GM21423 (cell line): ENCODE data around the gene RSPH4A.
"Not testable (repeated sequence)": the region's sequence is repeated elsewhere in the genome, so short reads cannot be mapped to it uniquely, and the experiment has no call there.

Experiments
- ATAC-seq: cut with Tn5 transposase; IDR thresholded peaks from one replicate; pipeline ENCODE4 v1.9.1; 2021; ENCODE audit warnings: mild to moderate bottlenecking, moderate library complexity; ENCODE audit not compliant: unreplicated experiment

The RSPH4A gene

DNA sequence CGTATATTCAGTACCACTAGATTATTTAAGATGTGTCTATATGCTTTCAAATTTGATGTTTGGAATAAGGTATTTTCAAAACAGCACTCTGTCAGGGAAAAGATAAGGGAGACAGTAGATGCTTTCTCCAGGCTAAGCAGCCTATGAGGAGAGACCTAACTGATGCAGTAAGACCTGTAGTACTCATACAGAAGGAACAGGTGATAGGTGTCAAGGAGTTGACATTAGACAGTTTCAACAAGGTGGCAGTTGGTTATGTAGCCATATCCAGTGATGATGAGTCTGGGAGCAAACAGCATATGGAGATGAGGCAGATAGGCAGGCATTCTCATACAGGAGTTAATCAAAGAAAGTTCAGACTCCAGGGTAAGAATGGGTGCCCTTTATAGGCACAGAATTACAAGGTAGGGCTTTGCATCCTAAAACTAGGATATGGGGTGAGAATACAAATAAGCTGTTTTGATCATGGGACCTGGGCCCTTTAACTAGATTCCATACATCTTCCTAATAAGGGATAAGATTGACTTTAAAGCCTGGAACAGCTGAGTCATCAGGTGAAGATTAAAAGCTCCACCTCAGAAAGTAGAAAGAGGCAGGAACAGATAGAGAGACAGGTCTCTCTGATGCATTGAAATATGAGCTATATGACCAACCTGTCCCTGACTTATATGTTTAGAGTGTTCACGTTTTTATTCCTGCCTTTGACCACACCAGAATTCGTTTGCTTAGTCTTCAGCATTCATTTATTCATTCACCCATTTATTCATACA, 7.9 kb downstream of the RSPH4A start:
- ATAC-seq, result no peak

DNA sequence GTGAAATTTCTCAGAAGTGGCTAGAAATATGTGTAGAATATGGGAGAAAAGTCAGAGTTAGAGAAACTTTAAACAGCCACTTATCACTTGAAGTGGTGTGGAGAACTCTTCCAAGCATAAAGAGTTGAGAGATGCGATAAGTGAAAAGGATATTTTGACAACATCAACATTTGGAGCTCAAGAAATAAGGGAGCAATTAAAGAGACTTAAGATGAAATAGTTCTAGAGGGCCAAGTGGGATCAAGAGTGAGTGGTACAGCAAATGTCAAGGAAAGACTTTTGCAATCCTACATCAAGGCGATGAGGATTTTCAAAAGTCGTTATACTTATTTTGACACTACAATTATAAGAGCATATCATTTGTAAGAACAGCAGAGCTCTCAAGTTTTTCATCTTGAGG, 9.6 kb downstream of the RSPH4A start:
- no peak for ATAC-seq

DNA sequence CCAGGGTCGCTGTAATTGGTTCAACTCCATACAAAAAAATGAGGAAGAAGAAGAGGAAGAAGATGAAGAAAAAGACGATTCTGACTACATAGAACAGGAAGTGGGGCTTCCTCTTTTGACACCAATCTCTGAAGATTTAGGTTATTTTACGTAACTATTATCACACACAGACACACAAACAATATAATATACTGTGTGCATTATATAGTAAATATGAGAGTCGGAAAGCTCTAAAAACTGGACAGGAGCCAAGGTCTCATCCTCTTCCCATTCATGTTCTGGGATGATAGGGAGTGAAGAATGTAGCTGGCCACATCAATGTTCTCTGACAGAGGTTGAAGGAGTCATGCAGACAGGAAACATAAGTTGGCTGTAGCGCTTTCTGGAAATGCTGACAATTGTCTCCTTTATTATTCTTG, 13.3 kb downstream of the RSPH4A start:
- no peak for ATAC-seq

DNA sequence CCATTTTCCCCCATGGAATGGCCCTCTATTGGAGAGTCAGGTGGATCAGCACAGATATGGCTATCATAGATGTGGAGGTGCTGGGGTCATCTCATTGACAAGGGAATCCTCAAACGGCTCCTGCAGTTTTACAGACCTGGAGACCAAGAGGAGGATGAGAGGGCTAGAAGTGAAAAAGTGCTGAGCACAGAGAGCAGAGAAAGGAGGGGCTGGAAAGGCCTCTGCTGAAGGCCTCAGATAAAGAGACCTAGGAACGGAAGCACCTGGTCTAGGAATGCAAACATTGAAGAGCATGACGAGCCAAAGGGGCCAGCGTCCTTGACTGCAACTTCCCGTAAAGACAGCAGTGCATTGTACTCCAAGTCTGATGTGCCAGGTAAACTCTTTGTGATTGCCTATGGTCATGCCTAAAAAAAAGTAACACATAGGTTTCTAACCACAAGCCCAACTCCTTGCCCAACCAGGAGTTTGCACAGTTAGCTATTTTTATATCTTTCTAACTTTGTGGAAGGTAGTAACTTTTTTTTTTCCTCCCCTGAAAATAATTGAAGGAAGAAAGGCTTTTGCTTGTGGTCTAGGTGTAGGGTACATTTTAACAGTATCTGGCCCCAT, 15.2 kb downstream of the RSPH4A start:
- ATAC-seq, result peak; percentile 88

DNA sequence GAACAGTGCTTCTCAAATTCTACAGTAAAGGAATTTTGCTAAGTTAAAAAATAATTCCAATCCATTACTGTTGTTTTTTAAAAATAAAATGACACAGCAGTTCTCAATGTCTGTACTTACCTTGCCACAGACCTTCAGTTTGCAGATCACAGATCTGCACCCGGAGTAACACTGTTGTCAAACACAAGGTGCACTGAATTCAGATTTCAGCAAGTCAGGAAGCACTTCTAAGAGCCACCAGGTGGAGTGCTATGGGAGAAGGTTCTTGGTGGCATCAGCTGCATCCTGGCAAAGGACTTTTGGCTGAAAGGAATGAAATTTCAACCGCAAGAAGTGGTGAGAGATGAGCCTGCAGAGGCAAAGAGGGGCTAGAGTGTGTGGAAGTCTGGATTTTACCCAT, 17.4 kb downstream of the RSPH4A start:
- ATAC-seq, result no peak

DNA sequence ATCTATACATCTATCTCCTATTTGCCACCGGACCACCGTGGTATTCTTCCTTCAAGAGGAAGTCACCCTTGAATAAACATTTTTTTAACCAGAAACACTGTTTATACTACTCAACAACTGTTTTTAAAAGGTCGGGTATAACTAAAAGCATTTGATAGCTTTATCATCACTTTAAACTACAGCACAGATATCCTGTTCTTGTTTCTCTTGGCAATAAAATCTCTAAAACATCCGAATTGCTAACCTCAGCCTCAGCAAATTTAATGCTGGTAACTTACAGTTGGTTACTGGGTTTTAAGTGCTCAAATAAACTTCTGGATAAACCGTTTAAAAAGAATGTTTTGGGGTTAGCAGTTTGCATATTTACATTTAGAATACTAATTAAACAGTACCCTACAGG, 31.9 kb downstream of the RSPH4A start:
- no peak for ATAC-seq

DNA sequence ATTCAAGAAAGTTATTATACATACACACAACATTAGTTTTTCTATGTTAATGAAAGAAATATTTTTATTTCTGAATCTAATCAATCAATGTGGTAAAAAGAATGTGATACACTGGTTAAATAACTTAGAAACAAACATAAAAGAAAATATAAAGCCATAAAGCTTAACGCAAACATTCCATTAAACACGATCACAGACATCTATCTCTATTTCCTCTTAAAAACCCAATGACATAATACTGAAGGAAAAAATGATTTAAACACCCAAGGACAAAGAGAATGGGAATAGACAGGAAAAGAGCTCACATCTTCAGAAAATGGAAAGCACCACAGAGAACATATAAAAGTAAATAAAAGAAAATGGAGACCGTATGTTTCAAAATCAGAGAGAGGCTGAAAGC, 32.9 kb downstream of the RSPH4A start:
- ATAC-seq, result no peak

DNA sequence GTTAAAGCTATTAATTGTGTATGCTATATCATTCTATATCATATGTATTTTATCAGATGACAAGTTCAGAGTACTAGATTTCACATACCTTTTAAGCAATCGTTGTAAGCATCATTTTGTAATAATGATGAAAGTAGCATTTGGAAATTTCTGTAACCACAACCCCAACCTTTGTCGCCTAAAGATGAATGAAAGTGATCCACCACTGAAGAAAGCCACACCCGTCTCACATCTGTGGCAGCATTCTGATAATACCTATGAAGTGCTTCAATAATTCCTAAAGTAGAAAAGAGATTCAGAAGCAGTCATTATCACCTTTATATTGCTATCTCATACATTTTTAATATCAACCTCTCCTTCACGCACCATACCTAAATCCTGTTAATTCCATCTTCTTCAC, 35.6 kb downstream of the RSPH4A start:
- ATAC-seq, result no peak

DNA sequence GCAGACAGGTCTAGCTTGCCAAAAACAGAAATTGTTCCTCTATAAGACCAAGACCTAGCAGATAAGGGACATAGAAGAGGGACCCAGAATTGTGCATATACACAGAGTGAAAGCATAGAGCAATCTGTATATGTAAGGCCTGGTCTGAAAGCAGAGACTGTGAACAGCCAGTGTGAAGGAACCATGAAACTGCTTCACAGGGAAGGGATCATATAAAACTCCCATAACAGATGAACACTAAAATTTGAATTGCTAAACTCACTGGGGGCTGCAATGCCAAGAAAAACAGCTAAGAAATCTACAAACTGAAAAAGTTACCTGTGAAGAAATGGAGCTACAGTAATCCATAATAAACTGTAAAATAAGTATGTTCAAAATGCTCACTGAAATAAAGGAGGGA, 45.3 kb downstream of the RSPH4A start:
- no peak for ATAC-seq

DNA sequence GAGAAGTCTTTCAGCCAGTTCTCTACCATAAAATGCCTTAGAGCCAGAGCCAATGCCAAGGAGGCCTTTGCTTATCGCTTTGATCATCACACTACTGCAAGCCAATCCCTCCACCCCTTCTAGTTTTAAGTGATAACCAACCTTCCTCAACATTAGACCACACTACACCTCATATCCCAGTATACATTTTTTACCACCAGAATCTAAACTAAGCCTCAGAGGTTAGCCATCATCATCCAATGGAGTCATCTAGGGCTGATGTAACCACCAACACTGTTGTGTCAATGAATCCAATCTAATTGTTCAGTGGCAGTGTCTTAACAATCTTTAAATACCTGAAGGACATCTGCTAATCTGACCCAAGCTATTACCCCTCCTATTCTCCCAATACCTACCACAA, 45.9 kb downstream of the RSPH4A start:
- ATAC-seq, result no peak

DNA sequence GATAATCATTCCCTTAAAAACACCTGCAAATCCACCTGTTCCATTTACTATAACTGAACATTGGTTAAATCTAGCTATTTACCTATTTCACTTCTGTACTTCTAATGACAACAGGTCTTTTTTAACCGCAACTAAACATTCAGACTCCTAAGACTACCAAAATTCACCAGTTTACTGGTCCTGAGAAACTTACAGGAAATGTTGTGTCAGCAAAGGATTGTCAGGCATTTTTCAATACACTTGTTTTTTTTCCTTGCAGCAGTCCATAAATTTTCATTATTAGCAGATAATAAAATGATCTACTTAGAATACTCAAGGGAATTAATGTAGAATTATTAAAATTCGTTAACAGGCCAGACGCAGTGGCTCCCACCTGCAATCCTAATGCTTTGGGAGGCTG, 47.0 kb downstream of the RSPH4A start:
- ATAC-seq, result no peak

DNA sequence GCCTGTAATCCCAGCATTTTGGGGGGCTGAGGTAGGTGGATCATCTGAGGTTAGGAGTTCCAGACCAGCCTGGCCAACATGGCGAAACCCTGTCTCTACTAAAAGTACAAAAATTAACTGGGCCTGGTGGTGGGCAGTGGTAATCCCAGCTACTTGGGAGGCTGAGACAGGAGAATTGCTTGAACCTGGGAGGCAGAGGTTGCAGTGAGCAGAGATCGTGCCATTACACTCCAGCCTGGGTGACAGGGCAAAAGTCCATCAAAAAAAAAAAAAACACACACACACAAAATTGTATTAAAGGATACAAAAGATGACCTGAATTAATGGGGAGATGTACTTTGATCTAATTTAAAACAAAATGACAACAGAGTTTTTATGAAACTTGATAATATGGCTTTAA, 47.9 kb downstream of the RSPH4A start:
- not testable (repeated sequence) for ATAC-seq

DNA sequence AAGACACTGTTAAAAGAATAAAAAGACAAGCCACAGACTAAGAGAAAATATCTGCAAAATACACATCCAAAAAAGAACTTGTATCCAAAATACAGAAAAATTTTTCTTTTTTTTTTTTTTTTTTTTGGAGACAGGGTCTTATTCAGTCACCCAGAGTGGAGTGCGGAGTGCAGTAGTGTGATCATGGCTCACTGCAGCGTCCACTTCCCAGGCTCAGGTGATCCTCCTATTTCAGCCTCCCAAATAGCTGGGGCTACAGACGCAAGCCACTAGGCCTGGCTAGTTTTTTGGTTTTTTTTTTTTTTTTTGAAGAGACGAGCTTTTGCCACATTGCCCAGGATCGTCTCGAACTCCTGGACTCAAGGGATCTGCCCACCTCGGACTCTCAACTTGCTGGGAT, 49.2 kb downstream of the RSPH4A start:
- no peak for ATAC-seq

DNA sequence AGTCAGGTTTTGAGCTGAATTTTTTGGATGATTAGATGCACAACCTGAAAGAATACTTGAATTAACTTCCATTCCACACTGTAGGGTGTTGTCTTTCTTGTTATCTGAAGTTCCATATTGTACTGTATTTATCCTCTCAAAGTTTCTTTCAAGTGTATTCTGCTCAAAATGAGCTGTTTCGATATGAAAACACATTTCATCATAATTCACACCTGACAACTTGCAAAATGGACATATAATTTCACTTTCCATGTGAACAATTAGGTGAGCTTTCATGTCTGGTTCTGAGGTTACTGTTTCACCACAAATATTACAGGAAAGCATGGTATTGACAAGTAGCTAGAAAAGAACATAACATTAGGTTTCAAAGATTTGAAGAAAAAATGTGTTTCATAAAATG, 50.6 kb downstream of the RSPH4A start:
- peak; percentile 40 for ATAC-seq

DNA sequence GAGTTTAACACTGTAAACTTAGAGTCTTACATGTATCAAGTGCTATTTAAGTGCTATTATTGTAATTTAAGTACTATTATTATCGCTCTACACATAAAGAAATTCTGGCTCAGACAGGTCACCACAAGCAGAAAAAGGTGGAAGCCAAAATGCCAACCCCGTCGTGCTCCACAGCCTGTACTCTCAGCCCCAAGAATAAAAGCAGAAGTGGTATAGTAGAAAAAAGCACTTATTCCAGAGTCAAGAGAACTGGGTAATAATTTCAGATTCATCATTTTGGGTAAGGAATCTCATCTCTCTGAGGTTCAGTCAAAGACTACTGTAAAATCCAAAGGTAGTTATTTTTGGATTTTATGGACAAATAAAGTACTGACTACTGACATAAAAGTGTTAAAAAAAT, 51.3 kb downstream of the RSPH4A start:
- ATAC-seq, result no peak

DNA sequence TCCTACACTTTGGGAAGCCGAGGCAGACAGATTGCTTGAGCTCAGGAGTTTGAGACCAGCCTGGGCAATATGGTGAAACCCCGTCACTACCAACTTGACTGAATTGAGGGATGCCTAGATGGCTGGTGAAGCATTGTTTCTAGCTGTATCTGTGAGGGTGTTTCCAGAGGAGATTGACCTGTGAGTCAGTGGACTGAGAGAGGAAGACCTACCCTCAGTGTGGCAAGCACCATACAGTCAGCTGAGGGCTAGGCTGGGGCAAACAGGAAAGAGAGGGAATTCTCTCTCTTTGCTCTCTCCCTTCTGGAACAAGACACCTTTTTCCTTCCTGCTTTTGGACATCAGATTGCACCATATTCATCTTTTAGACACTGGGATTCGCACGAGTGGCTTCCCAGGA, 56.0 kb downstream of the RSPH4A start:
- no peak for ATAC-seq

DNA sequence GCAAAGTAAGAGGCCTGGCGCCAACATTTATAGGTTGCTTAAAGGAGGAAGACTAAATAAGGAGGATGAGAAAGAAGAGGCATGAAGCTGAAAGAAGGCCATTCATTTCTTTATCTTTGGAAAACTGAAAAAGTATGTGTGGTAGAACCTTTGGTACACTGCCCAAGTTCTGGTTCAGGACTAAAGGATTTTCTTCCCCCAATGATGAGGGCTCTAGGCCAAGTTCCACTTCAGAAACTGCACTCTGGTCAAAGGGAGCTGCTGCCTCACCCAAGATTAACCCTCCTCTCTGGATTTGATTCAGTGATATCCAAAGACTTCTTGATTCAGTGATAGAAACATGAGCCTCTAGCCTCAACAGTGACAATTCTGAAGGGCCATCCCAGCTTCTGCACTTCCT, 59.7 kb downstream of the RSPH4A start:
- no peak for ATAC-seq

DNA sequence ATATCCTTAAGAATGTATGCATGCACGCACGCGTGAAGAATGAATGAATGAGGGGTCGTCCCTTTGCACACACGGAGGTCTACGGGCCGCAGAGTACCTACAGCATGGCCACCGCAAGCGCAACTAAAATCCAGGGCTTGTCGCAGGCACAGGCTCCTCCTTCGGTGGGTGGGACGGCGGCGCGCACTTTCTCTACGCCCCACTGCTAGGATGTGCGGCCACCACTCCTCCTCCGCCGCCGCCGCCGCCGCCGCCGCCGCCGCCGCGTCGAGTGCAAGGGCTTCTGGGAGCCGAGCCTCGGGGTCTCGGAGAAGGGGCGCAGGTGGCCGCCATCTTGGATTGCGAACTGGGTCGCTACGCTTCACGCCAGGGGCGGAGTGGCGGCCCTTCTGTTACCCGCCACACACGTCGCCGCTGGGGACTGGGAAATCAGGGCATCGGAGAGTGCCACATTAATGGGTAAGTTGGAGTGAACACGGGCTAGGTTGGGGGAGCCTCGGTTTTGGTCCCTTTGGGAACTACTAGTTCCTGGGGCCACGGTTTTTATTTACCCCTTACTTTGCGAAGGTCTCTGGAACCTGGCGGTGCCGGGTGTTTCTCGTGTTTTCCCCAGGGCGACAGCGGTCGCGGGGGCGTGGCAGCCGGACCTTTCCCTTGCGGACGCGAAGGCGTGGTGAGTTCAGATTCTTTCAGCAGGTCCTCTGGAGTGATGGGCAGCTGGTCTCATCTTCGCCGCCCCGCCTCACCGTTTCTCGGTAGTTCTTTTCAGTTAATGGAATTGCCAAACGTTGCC, 64.8 kb downstream of the RSPH4A start, which contains the start of gene KPNA5:
Gene KPNA5 (plus strand): TSS at position 332 of the 793 bp plus-strand sequence. CDS start 124 bp downstream, at position 456.
- peak; percentile 91 for ATAC-seq

DNA sequence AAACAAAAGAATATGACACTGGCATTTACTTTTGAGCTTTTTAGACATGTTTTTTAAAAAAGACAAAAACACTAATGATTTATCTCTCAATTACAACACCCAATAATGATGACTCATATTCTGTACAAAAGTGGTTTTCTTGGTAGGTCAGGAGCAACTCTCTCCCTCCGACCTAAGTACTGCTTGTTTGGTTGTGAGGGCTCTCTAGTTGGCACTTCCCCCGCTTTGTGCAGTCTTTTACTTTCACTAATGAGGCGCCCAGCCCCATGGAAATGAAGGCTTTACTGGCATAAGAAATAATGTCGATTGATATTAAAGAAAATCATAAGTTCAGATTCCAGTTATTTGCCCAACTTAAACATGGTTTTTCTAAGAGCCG, 66.0 kb downstream of the RSPH4A start:
- ATAC-seq, result peak; percentile 34
